ENCODE results near the gene MAP2K7. TPM values are rescaled to one million over a fixed set of nuclear protein-coding genes. Genes with fewer than 3 reads are reported as not detected.

The MAP2K7 gene
- total RNA-seq, 4 donors from 2014 or later = 23.1 to 47.8 (median 30.9) TPM

DNA sequence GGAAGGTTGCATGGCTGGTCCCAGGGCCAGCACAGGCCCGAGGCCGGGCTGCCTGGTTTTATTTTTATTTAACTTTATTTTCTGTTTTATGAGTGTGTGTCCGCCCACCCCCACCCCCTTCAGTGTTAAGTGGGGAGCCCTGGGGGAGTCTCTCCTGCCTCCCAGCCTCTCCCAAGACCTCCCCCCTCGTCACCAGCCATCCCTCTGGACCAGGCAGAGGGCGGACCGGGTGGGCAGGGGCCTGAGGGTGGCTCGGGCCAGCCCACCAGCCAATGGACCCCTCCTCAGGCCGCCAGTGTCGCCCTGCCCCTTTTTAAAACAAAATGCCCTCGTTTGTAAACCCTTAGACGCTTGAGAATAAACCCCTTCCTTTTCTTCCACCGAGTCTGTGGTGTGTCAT, 10.4 kb downstream of the MAP2K7 start:
- DNase-seq (ENCODE audit: low spot score in 2 of 2) = no peak
- WGBS, 2 donors = 59 to 61% methylated on average over 12 of the region's 12 CpGs
- intact Hi-C loops (cut with DNase I; ENCODE audit: low total_unique reads) = no loop called here
- TF ChIP-seq, protein P1, sequence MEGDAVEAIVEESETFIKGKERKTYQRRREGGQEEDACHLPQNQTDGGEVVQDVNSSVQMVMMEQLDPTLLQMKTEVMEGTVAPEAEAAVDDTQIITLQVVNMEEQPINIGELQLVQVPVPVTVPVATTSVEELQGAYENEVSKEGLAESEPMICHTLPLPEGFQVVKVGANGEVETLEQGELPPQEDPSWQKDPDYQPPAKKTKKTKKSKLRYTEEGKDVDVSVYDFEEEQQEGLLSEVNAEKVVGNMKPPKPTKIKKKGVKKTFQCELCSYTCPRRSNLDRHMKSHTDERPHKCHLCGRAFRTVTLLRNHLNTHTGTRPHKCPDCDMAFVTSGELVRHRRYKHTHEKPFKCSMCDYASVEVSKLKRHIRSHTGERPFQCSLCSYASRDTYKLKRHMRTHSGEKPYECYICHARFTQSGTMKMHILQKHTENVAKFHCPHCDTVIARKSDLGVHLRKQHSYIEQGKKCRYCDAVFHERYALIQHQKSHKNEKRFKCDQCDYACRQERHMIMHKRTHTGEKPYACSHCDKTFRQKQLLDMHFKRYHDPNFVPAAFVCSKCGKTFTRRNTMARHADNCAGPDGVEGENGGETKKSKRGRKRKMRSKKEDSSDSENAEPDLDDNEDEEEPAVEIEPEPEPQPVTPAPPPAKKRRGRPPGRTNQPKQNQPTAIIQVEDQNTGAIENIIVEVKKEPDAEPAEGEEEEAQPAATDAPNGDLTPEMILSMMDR (IDR thresholded peaks at IDR 0.05) = no peak
- no peak for TF ChIP-seq POLR2A (IDR thresholded peaks at IDR 0.05)
- no peak overlapping the region for H3K4me3 ChIP-seq (ENCODE audit: low read depth, poor library complexity, severe bottlenecking)

DNA sequence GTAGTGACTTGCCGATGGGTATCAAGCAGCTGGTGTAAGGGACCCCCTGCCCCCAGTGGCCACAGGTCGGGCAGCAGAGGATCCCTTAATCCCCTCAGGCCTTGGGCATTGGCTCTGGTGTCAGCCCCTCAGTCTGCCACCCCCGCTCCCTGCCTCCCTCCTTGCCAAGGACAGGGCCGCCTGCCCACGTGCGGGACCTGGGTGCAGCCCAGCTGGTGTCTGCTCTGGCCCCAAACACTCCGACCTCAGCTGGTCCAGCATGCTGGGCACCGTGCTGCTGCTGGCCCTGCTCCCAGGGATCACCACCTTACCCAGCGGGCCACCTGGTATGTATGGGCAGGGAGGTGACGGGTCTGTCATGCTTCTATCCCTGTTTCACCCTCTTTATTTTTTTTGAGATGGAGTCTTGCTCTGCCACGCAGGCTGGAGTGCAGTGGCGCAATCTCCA, 10.9 kb downstream of the MAP2K7 start, which contains the start of gene TGFBR3L:
Gene TGFBR3L, plus strand, starts transcription at position 233 of the 448 bp plus-strand sequence.
- H3K4me3 ChIP-seq (ENCODE audit: low read depth, poor library complexity, severe bottlenecking) = no peak within 1 kb of the TSS
- intact Hi-C loops (cut with DNase I; ENCODE audit: low total_unique reads) = no loop called here
- WGBS, 2 donors = 61 to 68% methylated on average over 9 to 10 of the region's 12 CpGs
- TF ChIP-seq, protein P1 (IDR thresholded peaks at IDR 0.05) = no peak
- no peak for TF ChIP-seq POLR2A (IDR thresholded peaks at IDR 0.05)
- no peak for DNase-seq (ENCODE audit: low spot score in 2 of 2)

DNA sequence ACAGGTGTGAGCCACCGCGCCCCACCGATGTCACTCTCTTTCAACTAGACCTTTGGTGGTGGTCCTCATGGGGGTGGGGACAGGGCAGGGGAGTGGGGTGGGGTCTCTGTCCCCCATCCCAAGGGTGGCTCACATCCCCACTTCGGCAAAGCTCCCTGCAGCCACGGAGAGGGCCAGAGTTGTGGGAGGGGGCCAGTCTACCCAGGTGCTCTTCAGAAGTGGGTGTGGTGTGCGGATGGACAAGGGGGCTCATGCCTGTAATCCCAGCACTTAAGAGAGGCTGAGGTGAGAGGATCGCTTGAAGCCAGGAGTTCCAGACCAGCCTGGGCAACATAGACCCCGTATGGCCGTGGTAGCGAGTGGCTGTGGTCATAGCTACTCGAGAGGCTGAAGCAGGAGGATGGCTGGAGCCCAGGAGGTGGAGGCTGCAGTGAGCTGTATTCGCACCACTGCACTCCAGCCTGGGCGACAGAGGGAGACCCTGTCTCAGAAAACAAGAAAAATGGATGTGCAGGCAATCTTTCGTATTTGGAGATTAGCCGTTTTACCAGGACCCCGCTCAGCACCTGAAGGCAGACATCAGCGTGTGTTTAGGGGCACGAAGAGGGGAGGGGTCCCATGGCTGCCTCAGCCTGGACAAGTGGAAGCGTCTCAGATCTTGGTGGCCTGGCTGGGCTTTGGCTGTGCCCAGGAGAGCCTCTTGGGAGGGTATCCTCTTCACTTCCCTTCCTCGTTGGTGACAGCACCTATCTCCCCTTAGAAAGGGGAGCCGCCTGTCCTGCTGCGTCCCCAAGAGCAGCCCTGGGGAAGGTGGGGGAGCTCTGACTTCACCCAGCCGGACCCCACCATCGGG, 11.8 kb downstream of the MAP2K7 start:
- intact Hi-C loops (cut with DNase I; ENCODE audit: low total_unique reads) = no loop called here
- 45 to 48% methylated on average over 23 of the region's 24 CpGs for WGBS, 2 donors
- H3K4me3 ChIP-seq (ENCODE audit: low read depth, poor library complexity, severe bottlenecking) = no peak overlapping the region
- TF ChIP-seq POLR2A (IDR thresholded peaks at IDR 0.05) = no peak
- TF ChIP-seq, protein P1 (IDR thresholded peaks at IDR 0.05) = no peak
- no peak for DNase-seq (ENCODE audit: low spot score in 2 of 2)

DNA sequence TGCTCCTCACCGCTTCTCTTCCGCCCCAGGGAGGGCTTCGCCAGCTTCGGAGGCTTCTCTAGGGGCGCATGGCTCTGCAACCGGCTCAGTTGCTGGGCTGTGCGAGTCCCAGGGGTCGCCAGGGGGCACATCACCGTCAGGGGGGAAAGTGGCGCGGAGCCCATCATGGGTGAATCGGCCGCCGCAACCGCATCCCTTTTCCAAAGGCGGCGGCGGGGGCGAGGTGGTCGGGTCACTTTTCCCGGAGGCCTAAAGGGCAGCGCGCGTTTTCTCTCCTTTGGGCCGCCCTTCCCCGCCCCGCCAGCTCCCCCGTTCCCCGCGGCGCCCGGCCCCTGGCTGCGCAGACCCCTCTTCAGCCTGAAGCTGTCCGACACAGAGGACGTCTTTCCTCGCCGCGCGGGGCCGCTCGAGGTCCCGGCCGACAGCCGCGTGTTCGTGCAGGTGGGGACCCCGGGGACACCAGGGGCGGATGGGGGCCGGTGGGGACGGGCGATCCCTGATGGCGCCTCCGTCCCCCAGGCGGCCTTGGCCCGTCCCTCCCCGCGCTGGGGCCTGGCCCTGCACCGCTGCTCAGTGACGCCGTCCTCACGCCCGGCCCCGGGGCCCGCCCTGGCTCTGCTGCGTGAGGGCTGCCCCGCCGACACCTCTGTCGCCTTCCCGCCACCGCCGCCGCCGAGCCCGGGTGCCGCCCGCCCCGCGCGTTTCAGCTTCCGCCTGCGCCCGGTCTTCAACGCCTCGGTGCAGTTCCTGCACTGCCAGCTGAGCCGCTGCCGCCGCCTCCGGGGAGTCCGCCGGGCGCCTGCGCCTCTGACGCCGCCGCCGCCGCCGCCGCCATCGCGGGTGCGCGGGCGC, 12.7 kb downstream of the MAP2K7 start:
- 1% methylated on average over 63 to 71 of the region's 104 CpGs for WGBS, 2 donors
- DNase-seq (ENCODE audit: low spot score in 2 of 2) = no peak
- intact Hi-C loops (cut with DNase I; ENCODE audit: low total_unique reads) = no loop called here
- H3K4me3 ChIP-seq (ENCODE audit: low read depth, poor library complexity, severe bottlenecking) = no peak overlapping the region
- TF ChIP-seq, protein P1 (IDR thresholded peaks at IDR 0.05) = no peak
- no peak for TF ChIP-seq POLR2A (IDR thresholded peaks at IDR 0.05)

DNA sequence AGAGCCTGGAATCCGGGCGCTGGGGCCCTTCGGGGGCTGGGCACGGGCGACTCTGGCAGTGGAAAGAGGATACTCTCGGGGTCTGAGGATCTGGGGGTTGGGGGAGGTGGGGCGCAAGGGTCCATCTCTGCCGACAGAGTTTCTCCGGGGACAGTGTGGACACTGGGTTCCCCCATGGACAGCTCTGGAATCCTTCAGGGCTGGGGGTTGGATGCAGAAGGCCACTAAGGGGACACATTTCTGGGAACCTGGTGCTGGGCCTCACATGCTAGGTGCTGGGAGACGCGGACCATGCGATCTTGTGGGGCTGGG, 13.2 kb downstream of the MAP2K7 start:
- no peak overlapping the region for H3K4me3 ChIP-seq (ENCODE audit: low read depth, poor library complexity, severe bottlenecking)
- TF ChIP-seq, protein P1 (IDR thresholded peaks at IDR 0.05) = no peak
- TF ChIP-seq POLR2A (IDR thresholded peaks at IDR 0.05) = no peak
- WGBS, 2 donors = 9 to 14% methylated on average over 8 to 12 of the region's 12 CpGs
- intact Hi-C loops (cut with DNase I; ENCODE audit: low total_unique reads) = no loop called here
- DNase-seq (ENCODE audit: low spot score in 2 of 2) = no peak

Measured in lower leg skin (tissue), 4 donors.